H1 (cell line): ENCODE results near the gene NAXD. TPM values are rescaled to one million over a fixed set of nuclear protein-coding genes. Genes with fewer than 3 reads are reported as not detected.

Experiments used
- CHD1 ChIP-seq: IDR thresholded peaks from 2 replicates; pipeline ENCODE4 v1.6.1; 2012; ENCODE audit warnings: low read depth, low read length, improper control_type of control experiment
- KDM4A ChIP-seq: IDR thresholded peaks from one replicate; pipeline ENCODE4 v1.7.1; 2012; ENCODE audit warnings: low read depth, mild to moderate bottlenecking, moderate library complexity, low read length, inconsistent platforms; ENCODE audit not compliant: severe bottlenecking
- polyA plus RNA-seq, 7 experiments: library from polyadenylated mRNA; depleted of rRNA in 3 of 7; stranded (reverse) in 5 of 7; unstranded in 2 of 7; fragments of >200 nt in 5 of 7; fragments of 200-250 nt in 2 of 7; gene quantifications; 1 replicate in 5 of 7; 2 replicates in 1 of 7; 4 replicates in 1 of 7; pipeline versions ENCODE4 v1.2.1 to v1.2.3, GENCODE V29; 2011 to 2013; ENCODE audit warnings: missing spikeins in 2 of 7, mixed read lengths in 2 of 7
- total RNA-seq: library from RNA; stranded (reverse); fragmentation: NEBNext Ultra II Directional; extraction: Animal tissue kit (Norgen Biotek cat#: 25700); gene quantifications from 2 replicates; pipeline ENCODE4 v1.2.1, GENCODE V29; 2021

Gene NAXD
- total and polyA plus RNA-seq, 2 of the 8 experiments (the other 6 are each of a cell fraction or from before 2014, with no cell fraction given), result 25.4 to 35.5 TPM

DNA sequence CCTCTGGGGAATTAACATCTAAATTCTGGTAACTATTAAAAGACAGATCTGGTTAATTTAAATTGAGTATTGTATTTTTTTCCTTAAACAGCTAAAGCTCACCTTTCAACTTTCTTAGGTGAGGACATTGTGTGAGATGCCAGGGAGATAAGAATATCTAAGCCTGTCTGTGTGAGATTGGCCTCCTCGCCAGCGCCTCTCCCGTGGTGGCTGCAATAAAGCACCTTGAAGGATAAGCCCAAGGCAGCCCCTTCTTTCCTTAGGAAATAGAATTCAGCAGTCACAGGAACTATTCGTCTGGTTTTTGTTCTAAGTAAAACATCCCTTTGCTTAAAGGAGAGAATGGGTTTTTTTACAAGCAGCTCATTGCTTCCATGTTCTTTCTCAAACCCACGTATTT is 24.6 kb downstream of the NAXD start (continued):
- TF ChIP-seq KDM4A (no peak), CHD1 (no peak)
